Measurements from ENCODE around the gene TMEM150C.

GRCh38 chr4:82543131-82543530 is 18.7 kb downstream of the TMEM150C start:
- TF ChIP-seq, protein P1, sequence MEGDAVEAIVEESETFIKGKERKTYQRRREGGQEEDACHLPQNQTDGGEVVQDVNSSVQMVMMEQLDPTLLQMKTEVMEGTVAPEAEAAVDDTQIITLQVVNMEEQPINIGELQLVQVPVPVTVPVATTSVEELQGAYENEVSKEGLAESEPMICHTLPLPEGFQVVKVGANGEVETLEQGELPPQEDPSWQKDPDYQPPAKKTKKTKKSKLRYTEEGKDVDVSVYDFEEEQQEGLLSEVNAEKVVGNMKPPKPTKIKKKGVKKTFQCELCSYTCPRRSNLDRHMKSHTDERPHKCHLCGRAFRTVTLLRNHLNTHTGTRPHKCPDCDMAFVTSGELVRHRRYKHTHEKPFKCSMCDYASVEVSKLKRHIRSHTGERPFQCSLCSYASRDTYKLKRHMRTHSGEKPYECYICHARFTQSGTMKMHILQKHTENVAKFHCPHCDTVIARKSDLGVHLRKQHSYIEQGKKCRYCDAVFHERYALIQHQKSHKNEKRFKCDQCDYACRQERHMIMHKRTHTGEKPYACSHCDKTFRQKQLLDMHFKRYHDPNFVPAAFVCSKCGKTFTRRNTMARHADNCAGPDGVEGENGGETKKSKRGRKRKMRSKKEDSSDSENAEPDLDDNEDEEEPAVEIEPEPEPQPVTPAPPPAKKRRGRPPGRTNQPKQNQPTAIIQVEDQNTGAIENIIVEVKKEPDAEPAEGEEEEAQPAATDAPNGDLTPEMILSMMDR (IDR thresholded peaks at IDR 0.05), result no peak
- TF ChIP-seq SIN3A (IDR thresholded peaks at IDR 0.05; ENCODE audit: borderline replicate concordance, insufficient read depth, low read depth, low read length) (no peak), TCF7L2 (IDR thresholded peaks at IDR 0.05; ENCODE audit: low read depth, low read length) (no peak), POLR2AphosphoS5 (IDR thresholded peaks at IDR 0.05; ENCODE audit: low read depth, low read length) (no peak), REST (IDR thresholded peaks at IDR 0.05; ENCODE audit: insufficient read depth in 1 of 2, low read depth in 2 of 2, low read length in 1 of 2) (no peak)
